Kidney tubule cell (primary cell): Measurements from ENCODE around the gene HRH3.

Experiments used
- DNase-seq: peaks from one replicate; pipeline ENCODE4 v3.0.0-alpha.2; 2018; ENCODE audit warnings: low spot score

The HRH3 gene

GRCh38 chr20:62197801-62198200 is 22.3 kb downstream of the HRH3 start:
- DNase-seq, result no peak

DNA sequence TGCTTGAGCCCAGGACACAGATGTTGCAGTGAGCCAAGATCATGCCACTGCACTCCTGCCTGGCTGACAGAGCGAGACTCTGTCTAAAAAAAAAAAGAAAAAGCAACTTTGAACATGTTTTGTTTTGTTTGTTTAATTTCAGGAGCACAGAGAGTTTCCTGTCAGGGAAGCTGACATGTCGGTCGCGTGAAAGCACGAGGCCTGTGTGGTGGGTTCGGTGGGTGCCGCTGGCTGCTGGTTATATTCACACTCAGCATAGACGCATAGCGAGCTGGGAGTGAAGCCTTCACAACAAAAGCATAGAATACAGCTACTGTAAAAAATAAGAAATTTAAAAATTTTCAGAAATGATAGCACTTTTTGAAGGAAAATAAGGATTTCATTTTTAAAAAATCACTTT is 22.8 kb downstream of the HRH3 start:
- DNase-seq, result no peak

DNA sequence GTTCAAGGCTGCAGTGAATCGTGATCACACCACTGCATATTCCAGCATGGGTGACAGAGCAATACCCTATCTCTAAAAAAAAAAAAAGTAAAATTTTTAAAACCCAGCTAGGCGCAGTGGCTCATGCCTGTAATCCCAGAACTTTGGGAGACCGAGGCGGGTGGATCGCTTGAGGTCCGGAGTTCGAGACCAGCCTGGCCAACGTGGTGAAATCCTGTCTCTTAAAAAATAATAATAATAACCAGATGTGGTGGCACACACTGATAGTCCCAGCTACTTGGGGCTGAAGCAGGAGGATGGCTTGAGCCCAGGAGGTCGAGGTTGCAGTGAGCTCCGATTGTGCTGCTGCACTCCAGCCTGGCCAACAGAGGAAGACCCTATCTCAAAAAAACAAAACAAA is 23.8 kb downstream of the HRH3 start:
- DNase-seq, result no peak

- DNase-seq, result no peak
Observed at GRCh38 chr20:62195736-62196135, 24.3 kb downstream of the HRH3 start.

- DNase-seq, result no peak
Observed at GRCh38 chr20:62195075-62195405, 25.0 kb downstream of the HRH3 start.

GRCh38 chr20:62193079-62194025 is 26.7 kb downstream of the HRH3 start:
- DNase-seq, result no peak

GRCh38 chr20:62192635-62193034 is 27.4 kb downstream of the HRH3 start:
- DNase-seq, result no peak

DNA sequence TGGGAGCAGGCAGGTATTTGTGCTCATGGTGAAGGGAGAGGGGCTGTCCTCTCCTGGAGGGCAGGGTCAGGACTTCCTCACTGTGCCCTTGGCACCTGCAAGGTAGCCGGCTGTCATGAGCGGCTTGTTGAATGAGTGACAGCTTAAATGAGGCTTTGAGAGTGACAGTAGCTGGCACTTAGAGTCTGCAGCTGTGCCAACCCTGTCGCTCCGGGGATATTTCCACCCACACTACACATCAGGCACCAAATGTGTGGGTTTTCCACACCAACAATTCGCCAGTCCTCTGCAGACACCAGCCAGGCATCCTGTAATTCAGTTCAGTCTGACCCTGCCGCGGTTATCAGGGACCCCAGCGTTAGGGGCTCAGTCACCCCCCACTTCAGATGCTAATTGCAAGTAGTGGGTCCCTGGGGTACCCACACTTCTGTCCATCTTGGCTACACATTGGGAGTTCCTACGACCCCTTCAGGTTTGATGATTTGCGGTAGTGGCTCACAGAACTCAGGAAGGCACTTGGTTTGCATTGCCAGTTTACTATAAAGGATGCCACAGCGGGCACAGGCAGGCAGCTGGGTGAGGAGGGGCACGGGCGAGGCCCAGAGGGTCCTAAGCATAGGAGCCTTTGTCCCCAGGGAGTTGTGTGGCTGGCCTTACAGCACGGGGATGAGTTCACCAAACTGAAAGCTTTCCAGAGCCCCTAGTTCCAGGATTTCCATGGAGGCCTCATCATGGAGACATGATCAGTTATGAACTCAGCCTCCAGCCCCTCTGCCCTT is 28.1 kb downstream of the HRH3 start:
- DNase-seq, result no peak

GRCh38 chr20:62190639-62191411 is 29.3 kb downstream of the HRH3 start:
- DNase-seq, result no peak

DNA sequence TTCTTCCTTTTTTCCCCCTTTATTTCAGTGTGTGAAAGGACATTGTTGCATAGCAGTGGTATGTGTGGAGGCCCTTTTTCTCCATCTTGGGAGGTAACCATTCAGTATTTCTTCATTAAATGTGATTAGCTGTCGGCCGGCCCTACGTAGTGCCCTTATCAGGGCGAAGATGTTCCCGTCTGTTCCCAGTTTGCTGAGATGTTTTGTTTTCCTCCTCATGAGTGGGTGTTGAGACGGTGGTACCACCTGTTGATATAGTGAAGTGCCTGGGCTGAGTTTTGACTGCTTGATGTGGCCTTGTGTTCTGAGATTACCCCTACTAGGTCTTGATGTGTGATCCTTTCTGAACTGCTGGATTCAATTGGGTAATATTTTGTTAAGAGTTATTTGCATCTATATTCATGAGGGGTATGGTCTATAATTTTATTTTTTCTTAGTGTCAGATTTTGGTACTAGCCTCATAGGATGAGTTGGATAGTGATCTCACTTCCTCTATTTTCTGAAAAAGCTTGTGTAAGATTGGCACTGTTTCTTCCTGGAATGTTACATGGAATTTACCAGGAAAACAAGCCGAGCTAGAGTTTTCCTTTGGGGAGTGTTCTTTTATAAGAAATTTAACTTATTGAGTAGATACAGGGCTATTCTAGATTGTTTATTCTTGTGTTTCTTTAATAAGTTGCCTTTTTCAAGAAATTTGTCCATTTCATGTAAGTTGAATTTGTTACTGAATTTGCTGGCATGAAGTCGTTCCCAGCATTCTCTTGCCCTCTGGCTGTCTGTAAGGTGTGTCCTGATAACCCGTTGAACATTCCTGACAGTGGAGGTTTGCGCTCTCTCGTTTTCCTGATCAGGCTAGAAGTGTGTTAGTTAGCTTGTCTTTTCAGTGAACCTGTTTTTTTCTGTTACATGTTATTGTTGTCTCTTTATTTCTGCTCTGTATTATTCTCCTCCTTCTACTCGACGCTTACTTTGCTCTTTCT is 32.9 kb downstream of the HRH3 start:
- DNase-seq, result peak; percentile 23

GRCh38 chr20:62186096-62186426 is 34.0 kb downstream of the HRH3 start:
- no peak for DNase-seq

GRCh38 chr20:62183426-62184142 is 36.5 kb downstream of the HRH3 start:
- peak; percentile 10 for DNase-seq

GRCh38 chr20:62182469-62183425 is 37.3 kb downstream of the HRH3 start, which contains the start of gene MTG2:
TSS of gene MTG2 (plus strand) at chr20:62183028. CDS start at chr20:62193421, 10,393 bp downstream.
- DNase-seq, result peak; percentile 96

GRCh38 chr20:62181808-62182207 is 38.3 kb downstream of the HRH3 start:
- no peak for DNase-seq

DNA sequence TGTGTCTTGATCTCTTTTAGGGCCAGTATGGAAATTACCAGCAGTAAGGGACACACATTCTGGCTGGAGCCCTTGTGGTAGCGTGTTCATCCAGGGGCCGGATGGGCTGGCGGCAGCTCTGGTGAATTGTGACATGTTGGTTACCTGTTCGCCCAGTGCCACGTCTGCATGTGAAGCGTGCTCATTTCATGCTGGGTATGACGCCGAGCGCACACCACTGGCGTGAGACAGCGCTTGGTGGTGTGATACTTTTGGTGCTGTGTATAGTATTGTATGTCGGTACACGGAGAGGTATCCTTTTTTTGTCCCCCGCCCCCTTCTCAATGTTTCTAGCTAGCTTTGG is 40.9 kb downstream of the HRH3 start:
- no peak for DNase-seq

GRCh38 chr20:62178316-62179161 is 41.5 kb downstream of the HRH3 start:
- no peak for DNase-seq

DNA sequence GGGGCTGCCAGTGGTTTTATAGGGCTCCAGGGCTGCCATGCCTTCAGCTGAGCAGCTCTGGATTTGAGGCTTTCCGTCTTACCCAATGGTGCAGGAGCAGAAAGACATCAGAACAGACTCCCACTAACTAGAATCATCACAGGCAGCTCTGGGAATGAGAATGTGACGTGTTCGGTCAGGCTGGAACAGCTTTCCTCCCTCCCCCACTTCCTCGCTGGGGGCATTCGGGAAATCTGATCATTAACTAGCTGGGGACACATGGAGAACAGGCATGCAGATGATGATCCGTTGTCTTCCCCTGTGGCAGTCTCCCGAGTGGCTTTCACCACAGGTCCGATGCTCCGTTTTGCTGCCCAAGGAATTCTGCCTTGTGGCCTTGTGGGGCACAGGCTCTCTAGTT is 42.8 kb downstream of the HRH3 start:
- DNase-seq, result peak; percentile 29

DNA sequence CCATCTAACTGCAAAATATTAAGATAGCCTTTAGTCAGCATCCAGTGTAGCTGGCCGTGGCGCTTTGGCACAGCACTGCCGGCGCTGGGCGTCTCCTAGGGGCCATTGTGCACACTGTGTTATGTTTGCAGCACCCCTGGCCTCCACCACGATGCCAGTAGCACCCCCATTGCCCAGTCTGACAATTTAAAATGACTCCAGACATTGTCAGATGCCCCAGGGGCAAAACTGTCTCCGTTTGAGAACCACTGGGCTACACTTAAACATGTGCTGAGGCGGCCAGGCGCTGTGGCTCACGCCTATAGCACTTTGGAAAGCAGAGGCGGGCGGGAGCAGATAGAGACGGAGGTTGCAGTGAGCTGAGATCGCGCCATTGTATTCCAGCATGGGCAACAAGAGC is 43.2 kb downstream of the HRH3 start:
- no peak for DNase-seq

- no peak for DNase-seq
Observed at GRCh38 chr20:62175711-62176110, 44.4 kb downstream of the HRH3 start.
